Kidney (tissue), 22 donors: ENCODE data around the gene TMEM252. TPM values are rescaled to one million over a fixed set of nuclear protein-coding genes. Genes with fewer than 3 reads are reported as not detected.

ENCODE experiments used
- DNase-seq, 5 donors: peaks; one replicate each; pipeline ENCODE4 v3.0.0-alpha.2; 2013 to 2020
- FAIRE-seq: peaks from 2 replicates; lab custom pipeline; 2012; peaks lifted over from hg19 to GRCh38; lab: Jason Lieb, UNC
- H3K27ac ChIP-seq, 2 donors: one replicate each; pipeline ENCODE4 v1.7.0; 2013; ENCODE audit warnings: low read depth in 2 of 2, low read length in 2 of 2, inconsistent platforms in 1 of 2
- H3K27me3 ChIP-seq: one replicate; pipeline ENCODE4 v1.7.1; 2013; ENCODE audit warnings: low read length, inconsistent platforms; ENCODE audit not compliant: control insufficient read depth, insufficient read depth
- H3K36me3 ChIP-seq, 3 donors: one replicate each; pipeline versions ENCODE4 v1.7.0 to v1.7.1; 2013; ENCODE audit warnings: low read length in 3 of 3, control low read depth in 1 of 3, inconsistent platforms in 1 of 3; ENCODE audit not compliant: insufficient read depth in 3 of 3, control insufficient read depth in 2 of 3
- H3K4me1 ChIP-seq, 3 donors: one replicate each; pipeline versions ENCODE4 v1.7.0 to v1.7.1; 2013; ENCODE audit warnings: low read length in 3 of 3, inconsistent platforms in 1 of 3, low read depth in 1 of 3; ENCODE audit not compliant: control insufficient read depth in 2 of 3, insufficient read depth in 2 of 3
- H3K4me3 ChIP-seq, 3 donors: one replicate each; pipeline versions ENCODE4 v1.7.0 to v1.8.1; 2013; ENCODE audit warnings: low read length in 3 of 3, control low read depth in 1 of 3, inconsistent platforms in 1 of 3
- H3K9ac ChIP-seq, 3 donors: one replicate each; pipeline versions ENCODE4 v1.7.0 to v1.7.1; 2013; ENCODE audit warnings: low read length in 3 of 3, control low read depth in 1 of 3, inconsistent platforms in 1 of 3
- H3K9me3 ChIP-seq, 3 donors: one replicate each; pipeline versions ENCODE4 v1.7.0 to v1.7.1; 2013; ENCODE audit warnings: low read length in 3 of 3, control low read depth in 1 of 3, inconsistent platforms in 1 of 3; ENCODE audit not compliant: control insufficient read depth in 2 of 3, insufficient read depth in 1 of 3
- intact Hi-C: fragments of 100-400 bp; cut with DNase I; formaldehyde crosslinking; loops from one replicate; pipeline ENCODE4 v1.11.1; 2022
- long read RNA-seq, 10 donors: library from polyadenylated mRNA in 1 of 10; unstranded in 1 of 10; transcript quantifications; one replicate each; pipeline ENCODE4 v2.0.0 and lab custom pipeline, GENCODE V29; 2021 to 2026
- polyA plus RNA-seq: library from polyadenylated mRNA; stranded (reverse); fragments of 350-450 nt; fragmentation: Illumina TruSeq; extraction: RNeasy Lipid Tissue Mini Kit (QIAGEN cat#74804); gene quantifications from one replicate; pipeline ENCODE4 v1.2.3, GENCODE V29; 2014; ENCODE audit warnings: low read depth, low replicate concordance; ENCODE audit not compliant: insufficient read depth
- total RNA-seq: library from RNA; stranded (reverse); fragmentation: NEBNext Ultra II Directional; extraction: Animal tissue kit (Norgen Biotek cat#: 25700); gene quantifications from one replicate; pipeline ENCODE4 v1.2.1, GENCODE V29; 2021
- TF ChIP-seq, protein P1 (sequence below): IDR thresholded peaks from 3 replicates; pipeline ENCODE4 v1.5.1; 2012; ENCODE audit warnings: mild to moderate bottlenecking, moderate library complexity, borderline replicate concordance; ENCODE audit not compliant: insufficient read depth; ENCODE audit errors: extremely low read depth
- donor health status: control.
- donor health status: control.
- donor health status: control.
- donor health status: control.
- donor health status: control.
- donor health status: DM: yes; HTN: yes; CAD: no.
- donor health status: Normal renal cell carcinoma (clear cell type).

TMEM252 gene
- total RNA-seq = 111 TPM
- 3.4 TPM for polyA plus RNA-seq
- long read RNA-seq, donor 1, partial matches to known transcripts = 0 of 1 reads
- long read RNA-seq, donor 1, other reads (novel, unspliced or antisense) = 0 of 1 reads
- long read RNA-seq, donor 2, partial matches to known transcripts = 0 of 3 reads
- long read RNA-seq, donor 2, other reads (novel, unspliced or antisense) = 0 of 3 reads
- long read RNA-seq, donor 3, transcript TMEM252-201 (2 exons, 1,245 nt) = major isoform, 12 of 12 reads
- long read RNA-seq, donor 3, partial matches to known transcripts = 0 of 12 reads
- long read RNA-seq, donor 3, other reads (novel, unspliced or antisense) = 0 of 12 reads
- long read RNA-seq, donor 4, partial matches to known transcripts = 0 of 2 reads
- long read RNA-seq, donor 4, other reads (novel, unspliced or antisense) = 0 of 2 reads
- long read RNA-seq, donor 5 = 0 reads
- long read RNA-seq, donor 6, transcript TMEM252-201 (2 exons, 1,245 nt) = major isoform, 5 of 5 reads
- long read RNA-seq, donor 6, partial matches to known transcripts = 0 of 5 reads
- long read RNA-seq, donor 6, other reads (novel, unspliced or antisense) = 0 of 5 reads
- long read RNA-seq, donor 7, transcript TMEM252-201 (2 exons, 1,245 nt) = major isoform, 41 of 61 reads
- long read RNA-seq, donor 7, partial matches to known transcripts = 0 of 61 reads
- long read RNA-seq, donor 7, other reads (novel, unspliced or antisense) = 20 of 61 reads
- long read RNA-seq, donor 8, partial matches to known transcripts = 0 of 1 reads
- long read RNA-seq, donor 8, other reads (novel, unspliced or antisense) = 0 of 1 reads
- long read RNA-seq, donor 9 = 0 reads
- long read RNA-seq, donor 10 = 0 reads

GRCh38 chr9:68540712-68541535 is at the start of gene TMEM252:
Gene TMEM252 (minus strand): TSS chr9:68540883. CDS start chr9:68540814, 69 bp downstream.
- intact Hi-C loops = no loop called here
- peak within 1 kb of the TSS; percentile 48 to 70 for H3K27ac ChIP-seq
- peaks cover 0 to 13% (median 12%) of the 10 kb centered on the region in 3 donors for H3K4me1 ChIP-seq
- H3K4me3 ChIP-seq = peak within 1 kb of the TSS; percentile 17 to 75 (median 62)
- peak in 4 of 5 donors; percentile 61 to 83 (median 72) for DNase-seq
- H3K9ac ChIP-seq = peak within 1 kb of the TSS in 1 of 3 donors; percentile 51
- H3K27me3 ChIP-seq = no peaks in the 10 kb centered on the region
- no peaks in the 10 kb centered on the region for H3K36me3 ChIP-seq
- H3K9me3 ChIP-seq = no peaks in the 10 kb centered on the region
- TF ChIP-seq, protein P1, sequence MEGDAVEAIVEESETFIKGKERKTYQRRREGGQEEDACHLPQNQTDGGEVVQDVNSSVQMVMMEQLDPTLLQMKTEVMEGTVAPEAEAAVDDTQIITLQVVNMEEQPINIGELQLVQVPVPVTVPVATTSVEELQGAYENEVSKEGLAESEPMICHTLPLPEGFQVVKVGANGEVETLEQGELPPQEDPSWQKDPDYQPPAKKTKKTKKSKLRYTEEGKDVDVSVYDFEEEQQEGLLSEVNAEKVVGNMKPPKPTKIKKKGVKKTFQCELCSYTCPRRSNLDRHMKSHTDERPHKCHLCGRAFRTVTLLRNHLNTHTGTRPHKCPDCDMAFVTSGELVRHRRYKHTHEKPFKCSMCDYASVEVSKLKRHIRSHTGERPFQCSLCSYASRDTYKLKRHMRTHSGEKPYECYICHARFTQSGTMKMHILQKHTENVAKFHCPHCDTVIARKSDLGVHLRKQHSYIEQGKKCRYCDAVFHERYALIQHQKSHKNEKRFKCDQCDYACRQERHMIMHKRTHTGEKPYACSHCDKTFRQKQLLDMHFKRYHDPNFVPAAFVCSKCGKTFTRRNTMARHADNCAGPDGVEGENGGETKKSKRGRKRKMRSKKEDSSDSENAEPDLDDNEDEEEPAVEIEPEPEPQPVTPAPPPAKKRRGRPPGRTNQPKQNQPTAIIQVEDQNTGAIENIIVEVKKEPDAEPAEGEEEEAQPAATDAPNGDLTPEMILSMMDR = no peak
- FAIRE-seq = no peak

DNA sequence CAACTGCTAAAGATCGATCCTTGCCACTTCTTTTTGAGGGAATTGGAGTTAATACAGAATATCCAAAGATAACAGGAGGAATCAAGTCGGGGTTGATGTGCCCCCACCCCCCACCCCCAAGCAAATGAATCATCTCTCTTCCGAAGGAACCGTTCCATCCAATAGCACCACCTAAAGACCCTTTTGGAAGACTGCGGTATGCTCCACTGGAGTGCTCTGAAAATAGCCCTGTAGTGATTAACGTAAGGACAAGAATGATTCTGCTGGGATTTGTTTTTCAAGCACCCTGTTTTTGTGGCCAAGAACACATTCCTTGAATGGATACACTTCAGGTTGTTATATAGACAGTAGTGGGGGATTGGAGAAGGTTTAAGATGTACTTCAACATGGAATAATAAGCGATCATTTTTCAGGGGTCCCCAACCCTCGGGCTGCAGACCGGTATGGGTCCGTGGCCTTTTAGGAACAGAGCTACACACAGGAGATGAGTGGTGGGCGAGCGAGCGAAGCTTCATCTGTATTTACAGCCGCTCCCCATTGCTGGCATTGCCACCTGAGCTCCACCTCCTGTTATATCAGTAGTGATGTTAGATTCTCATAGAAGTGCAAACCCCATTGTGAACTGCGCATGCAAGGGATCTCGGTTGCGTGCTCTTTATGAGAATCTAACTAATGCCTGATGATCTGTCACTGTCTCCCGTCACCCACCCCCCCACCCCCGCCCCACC is 44.5 kb upstream of the TMEM252 start:
- DNase-seq = no peak
- FAIRE-seq = no peak
- Histone ChIP-seq H3K36me3 (no peaks in the 10 kb centered on the region), H3K4me3 (no peak overlapping the region), H3K9ac (no peak overlapping the region), H3K9me3 (no peaks in the 10 kb centered on the region), H3K27me3 (no peaks in the 10 kb centered on the region), H3K4me1 (no peaks in the 10 kb centered on the region), H3K27ac (no peak overlapping the region)
- intact Hi-C loops = loop anchor here (10.0 kb wide), 2 partner anchors 260 to 420 kb away; no protein-coding TSS in a partner anchor
- TF ChIP-seq, protein P1 = no peak
